HG02678 (cell line): ENCODE measurements around the gene EFNA5.
"Not testable (repeated sequence)": the region's sequence is repeated elsewhere in the genome, so short reads cannot be mapped to it uniquely, and the experiment has no call there.

Source experiments
- ATAC-seq: cut with Tn5 transposase; IDR thresholded peaks from one replicate; pipeline ENCODE4 v1.9.1; 2021; ENCODE audit warnings: mild to moderate bottlenecking, moderate library complexity; ENCODE audit not compliant: unreplicated experiment

EFNA5 gene

GRCh38 chr5:107437986-107438510 lies 232.7 kb downstream of the EFNA5 start:
- ATAC-seq, result no peak

GRCh38 chr5:107437154-107437553 lies 233.6 kb downstream of the EFNA5 start:
- ATAC-seq, result no peak

GRCh38 chr5:107436201-107436600 lies 234.5 kb downstream of the EFNA5 start:
- no peak for ATAC-seq

GRCh38 chr5:107435061-107435460 lies 235.7 kb downstream of the EFNA5 start:
- no peak for ATAC-seq

- ATAC-seq, result not testable (repeated sequence)
These were observed 237.1 kb downstream of the EFNA5 start for GRCh38 chr5:107433646-107434045.

GRCh38 chr5:107431998-107432397 lies 238.7 kb downstream of the EFNA5 start:
- ATAC-seq, result no peak

- no peak for ATAC-seq
These were observed 239.2 kb downstream of the EFNA5 start for GRCh38 chr5:107431536-107431935.

- no peak for ATAC-seq
These were observed 240.6 kb downstream of the EFNA5 start for GRCh38 chr5:107430071-107430625.

- peak; percentile 40 for ATAC-seq
These were observed 242.4 kb downstream of the EFNA5 start for GRCh38 chr5:107428303-107428813.

GRCh38 chr5:107426872-107427271 lies 243.9 kb downstream of the EFNA5 start:
- no peak for ATAC-seq

GRCh38 chr5:107426209-107426608 lies 244.5 kb downstream of the EFNA5 start:
- no peak for ATAC-seq

GRCh38 chr5:107425541-107426031 lies 245.2 kb downstream of the EFNA5 start:
- ATAC-seq, result no peak

- ATAC-seq, result no peak
These were observed 246.2 kb downstream of the EFNA5 start for GRCh38 chr5:107424491-107424890.

GRCh38 chr5:107422494-107422893 lies 248.2 kb downstream of the EFNA5 start:
- no peak for ATAC-seq

GRCh38 chr5:107419498-107419897 lies 251.2 kb downstream of the EFNA5 start:
- no peak for ATAC-seq

GRCh38 chr5:107418902-107419301 lies 251.8 kb downstream of the EFNA5 start:
- no peak for ATAC-seq

- ATAC-seq, result no peak
These were observed 252.7 kb downstream of the EFNA5 start for GRCh38 chr5:107418071-107418470.

- ATAC-seq, result no peak
These were observed 255.0 kb downstream of the EFNA5 start for GRCh38 chr5:107415762-107416161.

GRCh38 chr5:107414802-107415201 lies 255.9 kb downstream of the EFNA5 start:
- ATAC-seq, result no peak

- no peak for ATAC-seq
These were observed 257.0 kb downstream of the EFNA5 start for GRCh38 chr5:107413754-107414153.

- peak; percentile 84 for ATAC-seq
These were observed 262.2 kb downstream of the EFNA5 start for GRCh38 chr5:107408564-107408963.

GRCh38 chr5:107407713-107408298 lies 262.9 kb downstream of the EFNA5 start:
- ATAC-seq, result no peak
